Measurements from ENCODE around the gene LCNL1.

The LCNL1 gene

GRCh38 chr9:136980669-136981478, 1.9 kb upstream of the LCNL1 start:
- peak in 10 of 42 donors; percentile 15 to 69 (median 46) for DNase-seq
- intact Hi-C loops (cut with DNase I): no loop called here

GRCh38 chr9:136981588-136982231, 1.1 kb upstream of the LCNL1 start:
- DNase-seq: peak in 35 of 42 donors; percentile 48 to 88 (median 65)
- intact Hi-C loops (cut with DNase I): no loop called here

- intact Hi-C loops (cut with DNase I): no loop called here
Observed at GRCh38 chr9:136983167-136983566, 374 bp downstream of the LCNL1 start.

GRCh38 chr9:136983656-136984314, 992 bp downstream of the LCNL1 start:
- DNase-seq: peak in 3 of 42 donors; percentile 33 to 55 (median 40)
- intact Hi-C loops (cut with DNase I): no loop called here

More at GRCh38 chr9:136983167-136983566, 374 bp downstream of the LCNL1 start:
- DNase-seq: peak in 11 of 42 donors; percentile 34 to 72 (median 50)

- intact Hi-C loops (cut with DNase I): no loop called here
- peak in 2 of 42 donors; percentile 37 to 51 for DNase-seq
Observed at GRCh38 chr9:136984464-136985026, 1.8 kb downstream of the LCNL1 start.

- peak in 7 of 42 donors; percentile 27 to 60 (median 38) for DNase-seq
- intact Hi-C loops (cut with DNase I): no loop called here
Observed at GRCh38 chr9:136985027-136985602, 2.3 kb downstream of the LCNL1 start.

- intact Hi-C loops (cut with DNase I): no loop called here
- DNase-seq: no peak
Observed at GRCh38 chr9:136985853-136986252, 3.1 kb downstream of the LCNL1 start.

GRCh38 chr9:136988872-136989271, 6.1 kb downstream of the LCNL1 start:
- no peak for DNase-seq
- intact Hi-C loops (cut with DNase I): no loop called here

GRCh38 chr9:136990242-136990911, 7.6 kb downstream of the LCNL1 start:
- intact Hi-C loops (cut with DNase I): no loop called here
- no peak for DNase-seq

- intact Hi-C loops (cut with DNase I): no loop called here
- peak; percentile 80 to 98 (median 95) for DNase-seq
Observed at GRCh38 chr9:136991993-136992818, 9.4 kb downstream of the LCNL1 start, which contains the start of gene PAXX. Gene PAXX (plus strand): TSS chr9:136992422. CDS start chr9:136992444, 22 bp downstream.

- DNase-seq: no peak
Observed at GRCh38 chr9:136992819-136993369, 10.1 kb downstream of the LCNL1 start.

GRCh38 chr9:136994180-136994887, 11.5 kb downstream of the LCNL1 start:
- no peak for DNase-seq

More at GRCh38 chr9:136992819-136993369, 10.1 kb downstream of the LCNL1 start:
- intact Hi-C loops (cut with DNase I): no loop called here

GRCh38 chr9:136994888-136995230, 12.1 kb downstream of the LCNL1 start:
- DNase-seq: no peak
- intact Hi-C loops (cut with DNase I): no loop called here

More at GRCh38 chr9:136994180-136994887, 11.5 kb downstream of the LCNL1 start:
- intact Hi-C loops (cut with DNase I): no loop called here

GRCh38 chr9:136995362-136995761, 12.6 kb downstream of the LCNL1 start:
- intact Hi-C loops (cut with DNase I): no loop called here
- DNase-seq: no peak

- peak in 13 of 42 donors; percentile 27 to 68 (median 54) for DNase-seq
- intact Hi-C loops (cut with DNase I): no loop called here
Observed at GRCh38 chr9:136995772-136996311, 13.0 kb downstream of the LCNL1 start.

Measured in head of caudate nucleus (tissue), 42 donors.